GM19351 (cell line): Measurements from ENCODE around the gene PLA2R1.

Experiments
- ATAC-seq: cut with Tn5 transposase; IDR thresholded peaks from one replicate; pipeline ENCODE4 v1.9.1; 2021; ENCODE audit warnings: mild to moderate bottlenecking, moderate library complexity; ENCODE audit not compliant: unreplicated experiment

PLA2R1 gene

GRCh38 chr2:159938395-159938794 lies 124.0 kb downstream of the PLA2R1 start:
- no peak for ATAC-seq

GRCh38 chr2:159936471-159936870 lies 125.9 kb downstream of the PLA2R1 start:
- ATAC-seq, result no peak

GRCh38 chr2:159933727-159934049 lies 128.7 kb downstream of the PLA2R1 start:
- ATAC-seq, result peak; percentile 92

- no peak for ATAC-seq
Measured at GRCh38 chr2:159933040-159933726, 129.2 kb downstream of the PLA2R1 start.

GRCh38 chr2:159926695-159927094 lies 135.7 kb downstream of the PLA2R1 start:
- no peak for ATAC-seq

- ATAC-seq, result no peak
Measured at GRCh38 chr2:159925975-159926374, 136.4 kb downstream of the PLA2R1 start.

GRCh38 chr2:159922563-159922962 lies 139.9 kb downstream of the PLA2R1 start:
- ATAC-seq, result peak; percentile 74

- peak; percentile 86 for ATAC-seq
Measured at GRCh38 chr2:159921752-159922404, 140.5 kb downstream of the PLA2R1 start.

GRCh38 chr2:159916511-159916910 lies 145.9 kb downstream of the PLA2R1 start:
- ATAC-seq, result no peak

GRCh38 chr2:159913900-159914299 lies 148.5 kb downstream of the PLA2R1 start:
- no peak for ATAC-seq

- ATAC-seq, result no peak
Measured at GRCh38 chr2:159912580-159912979, 149.8 kb downstream of the PLA2R1 start.

GRCh38 chr2:159910951-159911350 lies 151.5 kb downstream of the PLA2R1 start:
- no peak for ATAC-seq

- ATAC-seq, result no peak
Measured at GRCh38 chr2:159908623-159909022, 153.8 kb downstream of the PLA2R1 start.

- no peak for ATAC-seq
Measured at GRCh38 chr2:159907909-159908308, 154.5 kb downstream of the PLA2R1 start.

- ATAC-seq, result no peak
Measured at GRCh38 chr2:159905926-159906714, 156.3 kb downstream of the PLA2R1 start.

GRCh38 chr2:159904959-159905305 lies 157.5 kb downstream of the PLA2R1 start:
- peak; percentile 47 for ATAC-seq

- peak; percentile 84 for ATAC-seq
Measured at GRCh38 chr2:159904127-159904958, 158.1 kb downstream of the PLA2R1 start, which contains the start of gene LY75. LY75 (minus strand) TSS chr2:159904756.

- ATAC-seq, result peak; percentile 21
Measured at GRCh38 chr2:159903443-159904126, 158.8 kb downstream of the PLA2R1 start.

GRCh38 chr2:159902722-159903121 lies 159.7 kb downstream of the PLA2R1 start:
- ATAC-seq, result no peak

GRCh38 chr2:159900343-159900742 lies 162.1 kb downstream of the PLA2R1 start:
- ATAC-seq, result no peak
